OCI-LY7 (cell line): Measurements from ENCODE around the gene TMEM14C. TPM values are rescaled to one million over a fixed set of nuclear protein-coding genes. Genes with fewer than 3 reads are reported as not detected.

Experiments used
- BruUV-seq: library from RNA; stranded (reverse); fragments of 400-500 nt; replicated peaks from 2 replicates; lab custom pipeline; 2021; lab: Mats Ljungman, UMichigan
- CTCF ChIA-PET: fragments of 300-600 bp; sonication (Branson Sonifier 250); formaldehyde crosslinking; loops from one replicate; lab custom pipeline; 2022; ENCODE audit warnings: antibody characterized with exemption; ENCODE audit not compliant: unreplicated experiment; lab: Charles Lee
- POLR2A ChIA-PET: fragments of 300-600 bp; sonication (Branson Sonifier 250); formaldehyde crosslinking; loops from one replicate; lab custom pipeline; 2022; ENCODE audit warnings: antibody characterized with exemption; lab: Charles Lee
- DNase-seq: peaks from one replicate; pipeline ENCODE4 v3.0.0-alpha.2; 2015; ENCODE audit warnings: low spot score
- H2AFZ ChIP-seq: fragments of 200-600 bp; sonication (generic), shearing (Covaris generic); 2 replicates; pipeline ENCODE4 v1.6.1; 2014; ENCODE audit warnings: mild to moderate bottlenecking, antibody characterized with exemption, low read length, moderate library complexity
- H3K27ac ChIP-seq: fragments of 200-600 bp; sonication (generic); 2 replicates; pipeline ENCODE4 v1.5.1; 2014; ENCODE audit warnings: mixed run types, low read depth, mild to moderate bottlenecking, moderate library complexity, low read length, inconsistent platforms; ENCODE audit not compliant: poor library complexity, severe bottlenecking
- H3K36me3 ChIP-seq: fragments of 200-600 bp; sonication (generic); 2 replicates; pipeline ENCODE4 v1.6.1; 2014; ENCODE audit warnings: mild to moderate bottlenecking, antibody characterized with exemption, low read length, moderate library complexity, mixed read lengths; ENCODE audit not compliant: insufficient read depth
- H3K4me1 ChIP-seq: fragments of 200-600 bp; sonication (generic); 2 replicates; pipeline ENCODE4 v1.5.1; 2014; ENCODE audit warnings: mild to moderate bottlenecking, low read length; ENCODE audit not compliant: insufficient read depth, poor library complexity, severe bottlenecking
- H3K4me2 ChIP-seq: fragments of 200-600 bp; sonication (generic); 2 replicates; pipeline ENCODE4 v1.6.1; 2014; ENCODE audit warnings: mild to moderate bottlenecking, low read length
- H3K4me3 ChIP-seq: fragments of 200-600 bp; sonication (generic); 2 replicates; pipeline ENCODE4 v1.5.1; 2014; ENCODE audit warnings: mild to moderate bottlenecking, low read depth, low read length; ENCODE audit not compliant: poor library complexity, severe bottlenecking
- H3K79me2 ChIP-seq: fragments of 200-600 bp; sonication (generic); 2 replicates; pipeline ENCODE4 v1.6.1; 2016; ENCODE audit warnings: low read depth, mild to moderate bottlenecking, low read length, moderate library complexity, mixed read lengths; ENCODE audit not compliant: insufficient read depth
- H3K9me2 ChIP-seq: fragments of 200-600 bp; sonication (generic); 2 replicates; pipeline ENCODE4 v1.6.1; 2016; ENCODE audit warnings: mild to moderate bottlenecking, low read length, mixed read lengths; ENCODE audit not compliant: insufficient read depth
- H3K9me3 ChIP-seq: fragments of 200-600 bp; sonication (generic); 2 replicates; pipeline ENCODE4 v1.6.1; 2014; ENCODE audit warnings: mild to moderate bottlenecking, mixed run types, low read length, mixed read lengths
- H4K20me1 ChIP-seq: fragments of 200-600 bp; sonication (generic); 2 replicates; pipeline ENCODE4 v1.6.1; 2014; ENCODE audit warnings: mild to moderate bottlenecking, antibody characterized with exemption, low read length, moderate library complexity, mixed read lengths; ENCODE audit not compliant: insufficient read depth
- EZH2phosphoT487 ChIP-seq: fragments of 200-600 bp; sonication (generic); IDR thresholded peaks from 2 replicates; pipeline ENCODE4 v1.6.1; 2018; ENCODE audit warnings: low read depth, borderline replicate concordance, mild to moderate bottlenecking, mixed run types, antibody characterized with exemption, low read length, moderate library complexity, mixed read lengths
- intact Hi-C: fragments of 100-400 bp; cut with micrococcal nuclease; formaldehyde crosslinking; loops from one replicate; pipeline ENCODE4 v1.10.0; 2022; ENCODE audit not compliant: unreplicated experiment
- total RNA-seq, 2 experiments: library from RNA; depleted of rRNA in 1 of 2; stranded (reverse); fragments of >200 nt in 1 of 2; shearing (Covaris generic) in 1 of 2; gene quantifications; 2 replicates each; pipeline ENCODE4 v1.2.3, GENCODE V29; 2014 to 2022
- TF ChIP-seq, protein P1 (sequence below): fragments of 200-600 bp; sonication (generic); conservative IDR thresholded peaks from 2 replicates; pipeline ENCODE4 v1.5.1; 2014; ENCODE audit warnings: mild to moderate bottlenecking, antibody characterized with exemption, low read length, moderate library complexity, mixed read lengths

The TMEM14C gene
- total RNA-seq, 2 experiments from 2014 or later: 33.9 to 40.2 TPM

DNA sequence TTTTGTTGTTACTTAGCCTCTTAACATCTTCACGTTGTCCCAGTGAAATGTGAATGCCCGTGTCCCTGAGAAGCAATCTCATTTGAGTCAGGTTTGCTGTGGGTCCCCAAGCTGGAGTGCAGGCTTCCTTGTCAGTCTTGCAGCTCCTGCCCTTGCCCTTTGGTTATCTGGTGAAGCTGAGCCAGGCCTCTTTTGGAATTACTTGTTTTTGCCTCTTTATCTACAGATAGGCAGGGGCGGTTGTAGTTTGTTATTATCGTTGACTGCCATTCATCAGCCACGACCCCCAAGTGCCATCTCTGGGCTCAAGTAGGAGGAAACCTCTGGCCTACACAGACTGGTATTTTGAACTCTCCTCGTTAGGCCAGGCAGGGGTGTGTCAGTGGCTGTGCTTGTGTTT is 2.2 kb downstream of the TMEM14C start:
- Histone ChIP-seq H3K4me1 (peaks cover 27% of the 10 kb centered on the region), H3K4me3 (no peak overlapping the region), H3K79me2 (no peaks in the 10 kb centered on the region), H3K4me2 (no peak overlapping the region), H2AFZ (no peak overlapping the region), H3K36me3 (no peaks in the 10 kb centered on the region), H3K9me3 (no peaks in the 10 kb centered on the region), H4K20me1 (no peaks in the 10 kb centered on the region), H3K9me2 (no peaks in the 10 kb centered on the region), H3K27ac (no peak overlapping the region)
- CTCF ChIA-PET: no interaction called here
- TF ChIP-seq, protein P1, sequence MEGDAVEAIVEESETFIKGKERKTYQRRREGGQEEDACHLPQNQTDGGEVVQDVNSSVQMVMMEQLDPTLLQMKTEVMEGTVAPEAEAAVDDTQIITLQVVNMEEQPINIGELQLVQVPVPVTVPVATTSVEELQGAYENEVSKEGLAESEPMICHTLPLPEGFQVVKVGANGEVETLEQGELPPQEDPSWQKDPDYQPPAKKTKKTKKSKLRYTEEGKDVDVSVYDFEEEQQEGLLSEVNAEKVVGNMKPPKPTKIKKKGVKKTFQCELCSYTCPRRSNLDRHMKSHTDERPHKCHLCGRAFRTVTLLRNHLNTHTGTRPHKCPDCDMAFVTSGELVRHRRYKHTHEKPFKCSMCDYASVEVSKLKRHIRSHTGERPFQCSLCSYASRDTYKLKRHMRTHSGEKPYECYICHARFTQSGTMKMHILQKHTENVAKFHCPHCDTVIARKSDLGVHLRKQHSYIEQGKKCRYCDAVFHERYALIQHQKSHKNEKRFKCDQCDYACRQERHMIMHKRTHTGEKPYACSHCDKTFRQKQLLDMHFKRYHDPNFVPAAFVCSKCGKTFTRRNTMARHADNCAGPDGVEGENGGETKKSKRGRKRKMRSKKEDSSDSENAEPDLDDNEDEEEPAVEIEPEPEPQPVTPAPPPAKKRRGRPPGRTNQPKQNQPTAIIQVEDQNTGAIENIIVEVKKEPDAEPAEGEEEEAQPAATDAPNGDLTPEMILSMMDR: no peak
- no peak for TF ChIP-seq EZH2phosphoT487
- DNase-seq: no peak
- no TSS peak for BruUV-seq
- intact Hi-C loops: no loop called here
- POLR2A ChIA-PET: interaction anchor here (1.1 to 1.7 kb wide), 5 partner anchors 10 to 214 kb away, joined by 3 to 10 read pairs (median 5); partner anchors contain the start of gene PAK1IP1

DNA sequence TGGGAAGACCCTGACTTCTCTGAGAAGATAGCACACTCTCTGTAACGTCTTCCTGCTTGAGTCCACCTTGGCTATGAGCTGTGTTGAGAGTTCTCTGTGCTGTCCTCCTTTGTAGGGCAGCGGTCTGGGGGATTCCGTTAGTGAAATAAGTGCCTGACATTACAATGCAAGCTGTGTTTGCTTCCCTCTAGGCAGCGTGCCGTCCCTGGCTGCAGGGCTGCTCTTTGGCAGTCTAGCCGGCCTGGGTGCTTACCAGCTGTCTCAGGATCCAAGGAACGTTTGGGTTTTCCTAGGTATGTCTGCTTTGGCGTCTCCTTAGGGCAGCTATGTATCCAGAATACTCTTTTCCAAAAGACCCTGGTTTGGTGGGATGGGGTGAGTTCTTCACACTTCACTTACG is 2.8 kb downstream of the TMEM14C start:
- Histone ChIP-seq H3K4me3 (no peak overlapping the region), H3K36me3 (no peaks in the 10 kb centered on the region), H3K79me2 (no peaks in the 10 kb centered on the region), H3K4me1 (peaks cover 23% of the 10 kb centered on the region), H3K9me2 (no peaks in the 10 kb centered on the region), H2AFZ (no peak overlapping the region), H4K20me1 (no peaks in the 10 kb centered on the region), H3K4me2 (no peak overlapping the region), H3K27ac (no peak overlapping the region), H3K9me3 (no peaks in the 10 kb centered on the region)
- ChIA-PET POLR2A (interaction anchor here (0.7 kb wide), 1 partner anchor 252 kb away, joined by 4 read pairs; no protein-coding TSS in a partner anchor), CTCF (no interaction called here)
- TF ChIP-seq EZH2phosphoT487: no peak
- no TSS peak for BruUV-seq
- intact Hi-C loops: no loop called here
- no peak for DNase-seq

DNA sequence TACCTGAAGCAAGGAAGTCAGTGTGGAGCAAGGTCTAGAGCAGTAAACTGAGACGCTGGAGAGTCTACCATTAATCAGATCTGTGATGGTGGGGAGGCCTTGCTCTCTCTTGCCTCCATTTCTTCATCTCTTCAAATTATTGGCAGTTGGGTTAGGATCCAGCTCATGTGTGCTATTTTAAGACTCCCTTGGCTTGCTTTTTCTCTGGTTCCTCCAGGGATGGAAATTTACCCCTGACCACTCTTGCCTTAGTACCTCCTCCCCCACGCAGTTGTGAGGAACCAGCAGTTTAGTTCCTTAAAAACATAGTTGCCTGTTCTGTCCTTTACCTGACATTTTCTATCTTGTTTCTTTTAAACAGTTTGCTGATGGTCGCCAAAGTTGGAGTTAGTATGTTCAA is 7.4 kb downstream of the TMEM14C start:
- H3K27ac ChIP-seq: no peak overlapping the region

More for the DNA sequence above, 7.4 kb downstream of the TMEM14C start:
- H3K4me2 ChIP-seq: no peak overlapping the region
- DNase-seq: no peak
- no peaks in the 10 kb centered on the region for H4K20me1 ChIP-seq
- TF ChIP-seq, protein P1: no peak
- no peak for TF ChIP-seq EZH2phosphoT487
- POLR2A ChIA-PET: interaction anchor here (0.5 to 1.4 kb wide), 3 partner anchors 9 to 210 kb away, joined by 3 to 5 read pairs (median 4); no protein-coding TSS in a partner anchor
- no peak overlapping the region for H3K4me3 ChIP-seq
- H3K9me3 ChIP-seq: no peaks in the 10 kb centered on the region
- no peaks in the 10 kb centered on the region for H3K4me1 ChIP-seq
- BruUV-seq: no TSS peak
- no peaks in the 10 kb centered on the region for H3K79me2 ChIP-seq
- CTCF ChIA-PET: no interaction called here
- no peaks in the 10 kb centered on the region for H3K36me3 ChIP-seq
- intact Hi-C loops: no loop called here
- H2AFZ ChIP-seq: no peak overlapping the region
- H3K9me2 ChIP-seq: no peaks in the 10 kb centered on the region
